ENCODE data around the gene RIPPLY2.

GRCh38 chr6:83879746-83880145 is 26.6 kb downstream of the RIPPLY2 start:
- TF ChIP-seq, protein P1, sequence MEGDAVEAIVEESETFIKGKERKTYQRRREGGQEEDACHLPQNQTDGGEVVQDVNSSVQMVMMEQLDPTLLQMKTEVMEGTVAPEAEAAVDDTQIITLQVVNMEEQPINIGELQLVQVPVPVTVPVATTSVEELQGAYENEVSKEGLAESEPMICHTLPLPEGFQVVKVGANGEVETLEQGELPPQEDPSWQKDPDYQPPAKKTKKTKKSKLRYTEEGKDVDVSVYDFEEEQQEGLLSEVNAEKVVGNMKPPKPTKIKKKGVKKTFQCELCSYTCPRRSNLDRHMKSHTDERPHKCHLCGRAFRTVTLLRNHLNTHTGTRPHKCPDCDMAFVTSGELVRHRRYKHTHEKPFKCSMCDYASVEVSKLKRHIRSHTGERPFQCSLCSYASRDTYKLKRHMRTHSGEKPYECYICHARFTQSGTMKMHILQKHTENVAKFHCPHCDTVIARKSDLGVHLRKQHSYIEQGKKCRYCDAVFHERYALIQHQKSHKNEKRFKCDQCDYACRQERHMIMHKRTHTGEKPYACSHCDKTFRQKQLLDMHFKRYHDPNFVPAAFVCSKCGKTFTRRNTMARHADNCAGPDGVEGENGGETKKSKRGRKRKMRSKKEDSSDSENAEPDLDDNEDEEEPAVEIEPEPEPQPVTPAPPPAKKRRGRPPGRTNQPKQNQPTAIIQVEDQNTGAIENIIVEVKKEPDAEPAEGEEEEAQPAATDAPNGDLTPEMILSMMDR (IDR thresholded peaks at IDR 0.05) = no peak
- TF ChIP-seq POLR2AphosphoS5 (IDR thresholded peaks at IDR 0.05; ENCODE audit: low read depth, low read length) = no peak
- TF ChIP-seq FOSL2 (IDR thresholded peaks at IDR 0.05; ENCODE audit: borderline replicate concordance, low read depth) = no peak
- no peak for TF ChIP-seq RAD21 (IDR thresholded peaks at IDR 0.05; ENCODE audit: low read length)
- no peak for TF ChIP-seq MXI1 (IDR thresholded peaks at IDR 0.05; ENCODE audit: low read depth, low read length)
- TF ChIP-seq SMC3 (IDR thresholded peaks at IDR 0.05; ENCODE audit: low read depth, low read length) = no peak
- TF ChIP-seq SIN3A (IDR thresholded peaks at IDR 0.05; ENCODE audit: borderline replicate concordance, low read depth, low read length) = no peak
- TF ChIP-seq USF1 (IDR thresholded peaks at IDR 0.05; ENCODE audit: borderline replicate concordance, low read depth) = no peak
- no peak for TF ChIP-seq EP300 (IDR thresholded peaks at IDR 0.05; ENCODE audit: borderline replicate concordance in 1 of 2, low read depth in 1 of 2, low read length in 1 of 2)
- no peak for TF ChIP-seq YY1 (IDR thresholded peaks at IDR 0.05; ENCODE audit: low read depth)
- TF ChIP-seq USF2 (IDR thresholded peaks at IDR 0.05; ENCODE audit: borderline replicate concordance, low read depth, low read length) = no peak
- TF ChIP-seq RFX5 (IDR thresholded peaks at IDR 0.05; ENCODE audit: low read length) = no peak
